Dendritic cell treated with granulocyte-macrophage colony-stimulating factor and Interleukin-4, amounts not matched to agents 40 ng/mL and 50 ng/mL, for 4 days (primary cell): Measurements from ENCODE around the gene RSL1D1.

Experiments used
- H3K27ac Mint-ChIP-seq: one replicate; pipeline ENCODE4 v1.8.0; 2022; ENCODE audit warnings: mild to moderate bottlenecking, mixed read lengths
- H3K27me3 Mint-ChIP-seq: one replicate; pipeline ENCODE4 v1.8.0; 2022; ENCODE audit warnings: mild to moderate bottlenecking, mixed read lengths
- H3K36me3 Mint-ChIP-seq: one replicate; pipeline ENCODE4 v1.8.0; 2022; ENCODE audit warnings: low read depth, mixed read lengths
- H3K4me1 Mint-ChIP-seq: one replicate; pipeline ENCODE4 v1.8.0; 2022; ENCODE audit warnings: low read depth, mixed read lengths
- H3K4me3 Mint-ChIP-seq: one replicate; pipeline ENCODE4 v1.8.0; 2022; ENCODE audit warnings: mild to moderate bottlenecking, moderate library complexity, mixed read lengths
- H3K9me3 Mint-ChIP-seq: one replicate; pipeline ENCODE4 v1.8.0; 2022; ENCODE audit warnings: mixed read lengths
- intact Hi-C: fragments of 100-400 bp; cut with micrococcal nuclease; formaldehyde crosslinking; loops from one replicate; pipeline ENCODE4 v1.15.0; 2022

The RSL1D1 gene

GRCh38 chr16:11851294-11852091 lies at the start of gene RSL1D1:
RSL1D1 (minus strand) TSS chr16:11851542; CDS start chr16:11851512, 30 bp downstream.
- Mint-ChIP-seq H3K36me3 (peaks cover 53% of the 10 kb centered on the region), H3K27ac (peak within 1 kb of the TSS; percentile 94), H3K4me3 (peak within 1 kb of the TSS; percentile 90), H3K4me1 (peaks cover 39% of the 10 kb centered on the region), H3K27me3 (no peaks in the 10 kb centered on the region), H3K9me3 (no peaks in the 10 kb centered on the region)
- intact Hi-C loops = loop anchor here (5.0 kb wide), 2 partner anchors 54 to 61 kb away; partner anchors contain the start of gene ZC3H7A

GRCh38 chr16:11901091-11901490 lies 49.7 kb upstream of the RSL1D1 start:
- Mint-ChIP-seq H3K36me3 (peaks cover 56% of the 10 kb centered on the region), H3K4me3 (no peak overlapping the region), H3K9me3 (no peaks in the 10 kb centered on the region), H3K27me3 (no peaks in the 10 kb centered on the region), H3K27ac (no peak overlapping the region), H3K4me1 (peaks cover 18% of the 10 kb centered on the region)
- intact Hi-C loops = no loop called here

GRCh38 chr16:11896486-11897176 lies 45.3 kb upstream of the RSL1D1 start:
- no peaks in the 10 kb centered on the region for H3K9me3 Mint-ChIP-seq
- no peak overlapping the region for H3K4me3 Mint-ChIP-seq
- H3K4me1 Mint-ChIP-seq = peaks cover 20% of the 10 kb centered on the region
- H3K27me3 Mint-ChIP-seq = no peaks in the 10 kb centered on the region
- intact Hi-C loops = no loop called here
- H3K36me3 Mint-ChIP-seq = peaks cover 64% of the 10 kb centered on the region
- H3K27ac Mint-ChIP-seq = no peak overlapping the region

- no peaks in the 10 kb centered on the region for H3K27me3 Mint-ChIP-seq
- peaks cover 82% of the 10 kb centered on the region for H3K36me3 Mint-ChIP-seq
- H3K9me3 Mint-ChIP-seq = no peaks in the 10 kb centered on the region
- H3K4me1 Mint-ChIP-seq = peaks cover 6% of the 10 kb centered on the region
- H3K27ac Mint-ChIP-seq = no peak overlapping the region
- H3K4me3 Mint-ChIP-seq = no peak overlapping the region
- intact Hi-C loops = no loop called here
Observed at GRCh38 chr16:11893571-11893970, 42.2 kb upstream of the RSL1D1 start.

- Mint-ChIP-seq H3K4me1 (peaks cover 6% of the 10 kb centered on the region), H3K36me3 (peaks cover 84% of the 10 kb centered on the region), H3K4me3 (no peak overlapping the region), H3K27me3 (no peaks in the 10 kb centered on the region), H3K27ac (no peak overlapping the region), H3K9me3 (no peaks in the 10 kb centered on the region)
- intact Hi-C loops = no loop called here
Observed at GRCh38 chr16:11892761-11893160, 41.4 kb upstream of the RSL1D1 start.

- H3K4me1 Mint-ChIP-seq = peaks cover 6% of the 10 kb centered on the region
- no peaks in the 10 kb centered on the region for H3K9me3 Mint-ChIP-seq
- H3K27ac Mint-ChIP-seq = no peak overlapping the region
- no peak overlapping the region for H3K4me3 Mint-ChIP-seq
- H3K27me3 Mint-ChIP-seq = no peaks in the 10 kb centered on the region
- intact Hi-C loops = no loop called here
- H3K36me3 Mint-ChIP-seq = peaks cover 86% of the 10 kb centered on the region
Observed at GRCh38 chr16:11890231-11890965, 39.1 kb upstream of the RSL1D1 start.

- H3K27me3 Mint-ChIP-seq = no peaks in the 10 kb centered on the region
Observed at GRCh38 chr16:11886881-11887280, 35.5 kb upstream of the RSL1D1 start.

GRCh38 chr16:11884035-11884434 lies 32.7 kb upstream of the RSL1D1 start:
- intact Hi-C loops = no loop called here
- peaks cover 8% of the 10 kb centered on the region for H3K4me1 Mint-ChIP-seq
- H3K27me3 Mint-ChIP-seq = no peaks in the 10 kb centered on the region
- no peaks in the 10 kb centered on the region for H3K9me3 Mint-ChIP-seq
- peaks cover 96% of the 10 kb centered on the region for H3K36me3 Mint-ChIP-seq
- no peak overlapping the region for H3K4me3 Mint-ChIP-seq
- no peak overlapping the region for H3K27ac Mint-ChIP-seq

More at GRCh38 chr16:11886881-11887280, 35.5 kb upstream of the RSL1D1 start:
- Mint-ChIP-seq H3K9me3 (no peaks in the 10 kb centered on the region), H3K4me1 (no peaks in the 10 kb centered on the region), H3K27ac (no peak overlapping the region), H3K36me3 (peaks cover 96% of the 10 kb centered on the region), H3K4me3 (no peak overlapping the region)
- intact Hi-C loops = no loop called here

GRCh38 chr16:11880007-11880406 lies 28.7 kb upstream of the RSL1D1 start:
- H3K27ac Mint-ChIP-seq = no peak overlapping the region
- no peaks in the 10 kb centered on the region for H3K9me3 Mint-ChIP-seq

GRCh38 chr16:11877374-11877773 lies 26.0 kb upstream of the RSL1D1 start:
- no peak overlapping the region for H3K4me3 Mint-ChIP-seq
- peaks cover 8% of the 10 kb centered on the region for H3K4me1 Mint-ChIP-seq
- peaks cover 89% of the 10 kb centered on the region for H3K36me3 Mint-ChIP-seq
- no peaks in the 10 kb centered on the region for H3K27me3 Mint-ChIP-seq
- no peak overlapping the region for H3K27ac Mint-ChIP-seq
- H3K9me3 Mint-ChIP-seq = no peaks in the 10 kb centered on the region
- intact Hi-C loops = no loop called here

More at GRCh38 chr16:11880007-11880406, 28.7 kb upstream of the RSL1D1 start:
- Mint-ChIP-seq H3K4me3 (no peak overlapping the region), H3K36me3 (peaks cover 91% of the 10 kb centered on the region), H3K27me3 (no peaks in the 10 kb centered on the region), H3K4me1 (peaks cover 8% of the 10 kb centered on the region)
- intact Hi-C loops = no loop called here

- Mint-ChIP-seq H3K27me3 (no peaks in the 10 kb centered on the region), H3K27ac (no peak overlapping the region), H3K4me3 (no peak overlapping the region), H3K4me1 (peaks cover 8% of the 10 kb centered on the region), H3K9me3 (no peaks in the 10 kb centered on the region), H3K36me3 (peaks cover 80% of the 10 kb centered on the region)
- intact Hi-C loops = no loop called here
Observed at GRCh38 chr16:11876306-11876705, 25.0 kb upstream of the RSL1D1 start.

- no peaks in the 10 kb centered on the region for H3K27me3 Mint-ChIP-seq
- H3K9me3 Mint-ChIP-seq = no peaks in the 10 kb centered on the region
- peaks cover 74% of the 10 kb centered on the region for H3K36me3 Mint-ChIP-seq
- no peak overlapping the region for H3K27ac Mint-ChIP-seq
- H3K4me1 Mint-ChIP-seq = peaks cover 6% of the 10 kb centered on the region
- H3K4me3 Mint-ChIP-seq = no peak overlapping the region
- intact Hi-C loops = no loop called here
Observed at GRCh38 chr16:11875721-11876120, 24.4 kb upstream of the RSL1D1 start.

- Mint-ChIP-seq H3K9me3 (no peaks in the 10 kb centered on the region), H3K4me3 (no peak overlapping the region), H3K4me1 (no peaks in the 10 kb centered on the region), H3K36me3 (peaks cover 48% of the 10 kb centered on the region), H3K27ac (peak overlapping the region; percentile 32), H3K27me3 (no peaks in the 10 kb centered on the region)
- intact Hi-C loops = no loop called here
Observed at GRCh38 chr16:11871193-11871592, 19.9 kb upstream of the RSL1D1 start.

- intact Hi-C loops = no loop called here
- Mint-ChIP-seq H3K9me3 (no peaks in the 10 kb centered on the region), H3K36me3 (peaks cover 40% of the 10 kb centered on the region), H3K4me1 (no peaks in the 10 kb centered on the region), H3K27me3 (no peaks in the 10 kb centered on the region), H3K27ac (no peak overlapping the region), H3K4me3 (no peak overlapping the region)
Observed at GRCh38 chr16:11870399-11870798, 19.1 kb upstream of the RSL1D1 start.
